Adrenal gland (tissue), 12 donors: ENCODE measurements around the gene ARL5C. TPM values are rescaled to one million over a fixed set of nuclear protein-coding genes. Genes with fewer than 3 reads are reported as not detected.

ENCODE experiments used
- DNase-seq, 7 donors: peaks; one replicate each; pipeline ENCODE4 v3.0.0-alpha.2; 2019 to 2020
- H3K27ac ChIP-seq, 5 donors: fragments of 200-600 bp; sonication (generic) in 4 of 5; 1 replicate in 3 of 5; 2 replicates in 2 of 5; pipeline versions ENCODE4 v1.5.1 to v1.8.0; 2016 to 2020; ENCODE audit warnings: mild to moderate bottlenecking in 1 of 5
- H3K27me3 ChIP-seq: fragments of 200-600 bp; 2 replicates; pipeline ENCODE4 v1.8.0; 2021
- H3K36me3 ChIP-seq, 2 donors: fragments of 200-600 bp; replicated peaks in 1 of 2; 1 replicate in 1 of 2; 2 replicates in 1 of 2; pipeline versions ENCODE4 v1.5.1 to v1.8.0; 2018 to 2022
- H3K4me1 ChIP-seq, 2 donors: fragments of 200-600 bp; replicated peaks in 1 of 2; 1 replicate in 1 of 2; 2 replicates in 1 of 2; pipeline versions ENCODE4 v1.5.1 to v1.8.0; 2018 to 2021
- H3K4me3 ChIP-seq, 4 donors: fragments of 200-600 bp; sonication (generic) in 3 of 4; one replicate each; pipeline ENCODE4 v1.5.1; 2016 to 2018
- H3K9me3 ChIP-seq, 3 donors: fragments of 200-600 bp; sonication (generic) in 1 of 3; replicated peaks in 1 of 3; 1 replicate in 2 of 3; 2 replicates in 1 of 3; pipeline versions ENCODE4 v1.5.1 to v1.8.0; 2016 to 2021
- POLR2A ChIP-seq, 2 donors: fragments of 450-650 bp; IDR thresholded peaks; one replicate each; pipeline ENCODE4 v1.6.1; 2017; ENCODE audit warnings: antibody characterized with exemption in 2 of 2, mild to moderate bottlenecking in 2 of 2, moderate library complexity in 1 of 2
- WGBS, 4 donors: extraction: QIAGEN DNeasy Blood & Tissue Kit in 2 of 4; methylation state at CpG; one replicate each; pipeline versions ENCODE4 v1.1.5 to v1.1.7; 2013 to 2017; 5-methylcytosine and 5-hydroxymethylcytosine counted together
- intact Hi-C, 2 donors: fragments of 100-400 bp; cut with DNase I; formaldehyde crosslinking; loops; one replicate each; pipeline versions ENCODE4 v1.14.1 to v1.15.0; 2022 to 2023
- polyA plus RNA-seq, 3 donors: library from polyadenylated mRNA; stranded (reverse); fragments of 200-250 nt in 2 of 3; fragments of 350-450 nt in 1 of 3; fragmentation: Illumina TruSeq in 1 of 3; extraction: RNeasy Lipid Tissue Mini Kit (QIAGEN cat#74804) in 1 of 3; gene quantifications; one replicate each; pipeline ENCODE4 v1.2.3, GENCODE V29; 2013 to 2014
- total RNA-seq, 9 donors: library from RNA; depleted of rRNA in 4 of 9; stranded (reverse); fragments of >200 nt in 4 of 9; fragments of 120-200 nt in 1 of 9; fragmentation: NEBNext Ultra II Directional in 1 of 9; extraction: Animal tissue kit (Norgen Biotek cat#: 25700) in 1 of 9; gene quantifications; one replicate each; pipeline versions ENCODE4 v1.1.0 to v1.2.4, GENCODE V29; 2013 to 2023
- TF ChIP-seq, protein P1 (sequence below), 6 experiments: fragments of 450-650 bp in 4 of 6; fragments of 200-600 bp in 2 of 6; sonication (generic) in 1 of 6; IDR thresholded peaks; 1 replicate in 5 of 6; 2 replicates in 1 of 6; pipeline versions ENCODE4 v1.5.1 to v1.8.0; 2016 to 2021; ENCODE audit warnings: antibody characterized with exemption in 6 of 6, mild to moderate bottlenecking in 2 of 6, moderate library complexity in 1 of 6
- donor health status: healthy with polysubstance abuse.
- donor health status: Bipolar disorder and iron deficiency.
- donor health status: DM: yes; HTN: yes; CAD: no.
- donor health status: DM: no; HTN: no; CAD: no.
- donor health status: DM: no; HTN: no; CAD: no.
- donor health status: DM: yes; HTN: yes; CAD: no.

Gene ARL5C
- total and polyA plus RNA-seq, 12 donors = not detected

DNA sequence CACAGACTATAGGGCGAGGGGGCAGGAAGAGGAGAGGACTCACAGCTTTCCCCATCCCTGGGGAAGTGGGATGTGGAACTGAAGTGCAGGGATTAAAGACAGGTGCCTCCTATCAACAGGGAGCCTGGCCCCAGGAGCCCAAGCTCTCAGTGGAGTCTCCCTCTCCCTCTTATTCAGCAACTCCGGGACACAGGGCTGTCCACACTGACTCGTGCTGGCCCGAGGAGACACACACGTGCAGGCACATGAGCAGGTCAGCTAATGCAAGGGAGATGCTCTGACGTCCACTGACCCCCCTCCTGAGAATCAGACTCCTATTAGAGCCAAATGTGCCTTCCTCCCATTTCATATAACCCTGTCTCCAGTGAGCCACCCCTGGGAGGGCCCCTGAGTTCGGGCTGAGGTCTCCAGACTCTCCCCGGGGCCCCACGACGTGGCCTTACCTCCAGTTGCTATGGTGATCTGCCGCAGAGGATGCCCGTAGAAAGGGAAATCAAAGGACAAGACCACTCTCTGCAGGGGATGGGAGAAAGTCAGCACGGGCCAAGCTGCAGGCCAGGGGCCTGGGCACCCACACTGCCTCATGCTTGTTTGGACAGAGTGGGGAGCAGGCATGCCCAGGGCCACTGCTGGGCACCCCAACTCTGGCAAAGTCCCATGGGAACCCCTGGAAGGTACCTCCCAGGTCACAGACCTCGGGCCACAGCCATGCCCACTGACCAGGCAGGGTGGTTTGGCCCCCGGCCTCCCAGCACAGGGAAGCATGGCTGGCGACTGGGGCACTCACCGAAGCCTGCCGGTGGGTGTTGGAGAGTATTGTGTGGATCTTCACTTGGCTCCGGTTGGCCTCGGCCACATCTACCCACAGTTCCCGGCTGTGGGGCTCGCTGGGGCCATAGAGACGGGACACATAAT is 57.2 kb downstream of the ARL5C start:
- WGBS, 4 donors = 59 to 83% (median 80%) methylated on average over 1 to 23 of the region's 23 CpGs
- no peaks in the 10 kb centered on the region for H3K4me1 ChIP-seq
- no peak for TF ChIP-seq POLR2A (IDR thresholded peaks at IDR 0.05)
- TF ChIP-seq, protein P1, sequence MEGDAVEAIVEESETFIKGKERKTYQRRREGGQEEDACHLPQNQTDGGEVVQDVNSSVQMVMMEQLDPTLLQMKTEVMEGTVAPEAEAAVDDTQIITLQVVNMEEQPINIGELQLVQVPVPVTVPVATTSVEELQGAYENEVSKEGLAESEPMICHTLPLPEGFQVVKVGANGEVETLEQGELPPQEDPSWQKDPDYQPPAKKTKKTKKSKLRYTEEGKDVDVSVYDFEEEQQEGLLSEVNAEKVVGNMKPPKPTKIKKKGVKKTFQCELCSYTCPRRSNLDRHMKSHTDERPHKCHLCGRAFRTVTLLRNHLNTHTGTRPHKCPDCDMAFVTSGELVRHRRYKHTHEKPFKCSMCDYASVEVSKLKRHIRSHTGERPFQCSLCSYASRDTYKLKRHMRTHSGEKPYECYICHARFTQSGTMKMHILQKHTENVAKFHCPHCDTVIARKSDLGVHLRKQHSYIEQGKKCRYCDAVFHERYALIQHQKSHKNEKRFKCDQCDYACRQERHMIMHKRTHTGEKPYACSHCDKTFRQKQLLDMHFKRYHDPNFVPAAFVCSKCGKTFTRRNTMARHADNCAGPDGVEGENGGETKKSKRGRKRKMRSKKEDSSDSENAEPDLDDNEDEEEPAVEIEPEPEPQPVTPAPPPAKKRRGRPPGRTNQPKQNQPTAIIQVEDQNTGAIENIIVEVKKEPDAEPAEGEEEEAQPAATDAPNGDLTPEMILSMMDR (IDR thresholded peaks at IDR 0.05) = no peak
- H3K9me3 ChIP-seq = no peaks in the 10 kb centered on the region
- H3K27me3 ChIP-seq = no peaks in the 10 kb centered on the region
- H3K4me3 ChIP-seq = no peak overlapping the region
- intact Hi-C loops = no loop called here
- DNase-seq = no peak
- no peaks in the 10 kb centered on the region for H3K36me3 ChIP-seq
- H3K27ac ChIP-seq = no peak overlapping the region

DNA sequence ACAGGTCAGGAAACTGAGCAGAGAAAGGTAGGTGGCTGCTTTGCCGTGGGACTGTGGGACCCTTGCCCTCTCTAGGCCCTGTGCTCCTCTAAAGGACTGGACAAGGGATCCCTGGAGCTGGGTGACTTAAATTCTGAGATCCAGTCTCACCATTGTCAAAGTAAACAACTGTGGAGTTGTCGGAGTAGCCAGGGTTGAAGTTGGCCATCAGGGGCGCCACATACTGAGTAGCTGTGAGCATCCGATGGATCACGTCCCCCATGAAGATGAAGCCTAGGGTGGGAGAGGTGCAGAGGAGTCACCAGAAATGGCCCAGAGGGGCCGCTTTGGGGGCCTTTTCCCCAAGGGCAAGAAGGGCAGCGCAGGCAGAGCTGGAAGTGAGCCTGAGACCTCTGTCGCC is 58.0 kb downstream of the ARL5C start:
- H3K36me3 ChIP-seq = no peaks in the 10 kb centered on the region
- H3K9me3 ChIP-seq = no peaks in the 10 kb centered on the region
- H3K4me1 ChIP-seq = no peaks in the 10 kb centered on the region
- H3K4me3 ChIP-seq = no peak overlapping the region
- WGBS, 4 donors = 55 to 93% (median 89%) methylated on average over 2 to 8 of the region's 8 CpGs
- DNase-seq = no peak
- H3K27me3 ChIP-seq = no peaks in the 10 kb centered on the region
- no peak overlapping the region for H3K27ac ChIP-seq
- no peak for TF ChIP-seq POLR2A (IDR thresholded peaks at IDR 0.05)
- TF ChIP-seq, protein P1 (IDR thresholded peaks at IDR 0.05) = no peak
- intact Hi-C loops = no loop called here

DNA sequence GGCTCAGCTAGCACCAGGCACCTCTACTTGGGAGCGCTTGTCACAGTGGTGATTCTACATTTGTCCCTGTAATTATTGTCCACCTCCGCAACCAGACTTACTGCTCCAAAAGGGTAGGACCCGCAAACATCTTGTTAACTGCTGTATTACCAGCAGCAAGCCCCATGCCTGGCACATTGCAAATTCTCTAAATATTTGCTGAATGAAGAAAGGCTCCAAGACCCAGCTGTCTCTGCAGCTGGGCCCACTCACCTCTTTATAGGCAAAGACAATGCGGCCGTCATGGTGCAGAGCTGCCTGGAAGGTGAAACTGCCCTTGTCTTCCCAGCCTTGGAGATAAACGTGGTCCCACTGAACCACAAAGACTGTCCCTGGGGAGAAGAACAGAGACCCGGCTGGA is 58.8 kb downstream of the ARL5C start:
- 73 to 86% (median 84%) methylated on average over 7 of the region's 7 CpGs for WGBS, 4 donors
- TF ChIP-seq, protein P1 (IDR thresholded peaks at IDR 0.05) = no peak
- TF ChIP-seq POLR2A (IDR thresholded peaks at IDR 0.05) = no peak
- no peaks in the 10 kb centered on the region for H3K27me3 ChIP-seq
- no peak overlapping the region for H3K4me3 ChIP-seq
- no peaks in the 10 kb centered on the region for H3K9me3 ChIP-seq
- no peaks in the 10 kb centered on the region for H3K4me1 ChIP-seq
- intact Hi-C loops = no loop called here
- no peaks in the 10 kb centered on the region for H3K36me3 ChIP-seq
- no peak overlapping the region for H3K27ac ChIP-seq
- DNase-seq = no peak

Other genes starting within 250 kb of the ARL5C start
- gene FBXO47, start 198.8 kb downstream of the ARL5C start, total RNA-seq = not detected
- not detected for gene FBXO47, start 198.8 kb downstream of the ARL5C start, polyA plus RNA-seq
- 1 to 10 TPM; 1.3 to 5.0 (median 3.3) TPM for gene PLXDC1, start 14.5 kb downstream of the ARL5C start, total RNA-seq
- gene PLXDC1, start 14.5 kb downstream of the ARL5C start, polyA plus RNA-seq = 1 to 10 TPM; 1.5 to 5.6 (median 4.8) TPM
- gene CACNB1, start 31.5 kb upstream of the ARL5C start, total RNA-seq = 1 to 10 TPM in 8 of 9 donors, under 1 TPM in 1; 0.85 to 9.1 (median 5.6) TPM
- 10 to 100 TPM in 2 of 3 donors, 1 to 10 TPM in 1; 3.8 to 28.8 (median 10.5) TPM for gene CACNB1, start 31.5 kb upstream of the ARL5C start, polyA plus RNA-seq
- 1,000 to 10,000 TPM; 1,513 to 2,859 (median 2,411) TPM for gene RPL19, start 34.1 kb upstream of the ARL5C start, total RNA-seq
- 1,000 to 10,000 TPM; 2,256 to 4,908 (median 2,700) TPM for gene RPL19, start 34.1 kb upstream of the ARL5C start, polyA plus RNA-seq
- gene STAC2, start 59.8 kb upstream of the ARL5C start, total RNA-seq = 1 to 10 TPM in 1 of 9 donors, under 1 TPM in 3, not detected in 5; 0.22 to 1.1 (median 0.60) TPM
- 1 to 10 TPM in 1 of 3 donors, under 1 TPM in 2; 0.48 to 1.0 (median 0.48) TPM for gene STAC2, start 59.8 kb upstream of the ARL5C start, polyA plus RNA-seq
- gene FBXL20, start 235.5 kb upstream of the ARL5C start, total RNA-seq = 10 to 100 TPM; 11.5 to 41.5 (median 21.6) TPM
- 1 to 10 TPM; 3.7 to 9.1 (median 6.2) TPM for gene FBXL20, start 235.5 kb upstream of the ARL5C start, polyA plus RNA-seq